A549 (cell line): ENCODE measurements around the gene ENPP1. TPM values are rescaled to one million over a fixed set of nuclear protein-coding genes. Genes with fewer than 3 reads are reported as not detected.

Experiments used
- ATAC-seq, 2 experiments: fragments of 200-7000 bp in 1 of 2; fragments of >200 bp in 1 of 2; cut with Nextera tagmentation in 1 of 2; cut with Tn5 transposase in 1 of 2; 3 replicates each; pipeline versions ENCODE4 v1.8.0 to v1.9.1; 2018 to 2020; ENCODE audit warnings: mild to moderate bottlenecking in 1 of 2, moderate library complexity in 1 of 2
- CTCF ChIA-PET: fragments of 300-600 bp; sonication (Branson Sonifier 250); formaldehyde crosslinking; extraction: SDS; loops from one replicate; lab custom pipeline; 2021; ENCODE audit warnings: antibody characterized with exemption, inconsistent platforms; lab: Yijun Ruan, JAX
- POLR2A ChIA-PET: fragments of 350-600 bp; formaldehyde crosslinking; extraction: SDS; loops from one replicate; lab custom pipeline; 2021; ENCODE audit warnings: antibody characterized with exemption, inconsistent platforms; lab: Yijun Ruan, JAX
- DNase-seq, 2 experiments: peaks; one replicate each; pipeline versions ENCODE4 v3.0.0 to v3.0.0-alpha.2; 2011 to 2016; ENCODE audit warnings: low read depth in 1 of 2, low spot score in 1 of 2
- FAIRE-seq: peaks from 2 replicates; lab custom pipeline; 2011; peaks lifted over from hg19 to GRCh38; lab: Jason Lieb, UNC
- H3K27ac ChIP-seq, 2 experiments: fragments of >200 bp; sonication (Bioruptor Twin); formaldehyde crosslinking; 3 replicates each; pipeline ENCODE4 v1.5.1; 2016 to 2017
- H3K4me1 ChIP-seq: fragments of >200 bp; sonication (Bioruptor Twin); formaldehyde crosslinking; 3 replicates; pipeline ENCODE4 v1.6.1; 2016
- H3K4me2 ChIP-seq: fragments of >200 bp; sonication (Bioruptor Twin); formaldehyde crosslinking; 3 replicates; pipeline ENCODE4 v1.6.1; 2016
- H3K4me3 ChIP-seq: fragments of >200 bp; sonication (Bioruptor Twin); formaldehyde crosslinking; 3 replicates; pipeline ENCODE4 v1.5.1; 2016
- H3K9me3 ChIP-seq: fragments of >200 bp; sonication (Bioruptor Twin); formaldehyde crosslinking; 3 replicates; pipeline ENCODE4 v1.6.1; 2016
- CHD2 ChIP-seq: fragments of 150-350 bp; IDR thresholded peaks from 2 replicates; pipeline ENCODE4 v1.6.1; 2014; ENCODE audit warnings: low read length; ENCODE audit not compliant: partially characterized antibody
- EP300 ChIP-seq, 2 experiments: fragments of >200 bp; sonication (Bioruptor Twin); formaldehyde crosslinking; IDR thresholded peaks; 2 replicates in 1 of 2; 3 replicates in 1 of 2; pipeline ENCODE4 v1.6.1; 2016 to 2017
- GATA3 ChIP-seq: IDR thresholded peaks from 2 replicates; pipeline ENCODE4 v1.6.1; 2012; ENCODE audit warnings: borderline replicate concordance
- HDAC2 ChIP-seq: fragments of 200-600 bp; sonication (generic); IDR thresholded peaks from 2 replicates; pipeline ENCODE4 v1.6.1; 2016
- HOXB5 ChIP-seq: fragments of 250-450 bp; sonication (Bioruptor Pico); IDR thresholded peaks from 2 replicates; pipeline ENCODE4 v1.5.0; 2020; ENCODE audit warnings: mild to moderate bottlenecking, moderate library complexity
- JUNB ChIP-seq: fragments of >200 bp; sonication (Bioruptor Twin); formaldehyde crosslinking; IDR thresholded peaks from 2 replicates; pipeline ENCODE4 v1.6.1; 2016
- KDM1A ChIP-seq: fragments of 200-600 bp; sonication (generic); IDR thresholded peaks from 2 replicates; pipeline ENCODE4 v1.6.1; 2016; ENCODE audit warnings: low read depth, mild to moderate bottlenecking
- KDM5A ChIP-seq: fragments of 200-600 bp; sonication (generic); IDR thresholded peaks from 2 replicates; pipeline ENCODE4 v1.6.1; 2016; ENCODE audit warnings: antibody characterized with exemption, mild to moderate bottlenecking
- MYC ChIP-seq: IDR thresholded peaks from 2 replicates; pipeline ENCODE4 v1.6.1; 2012; ENCODE audit warnings: mild to moderate bottlenecking, inconsistent platforms, low read length, improper control_type of control experiment, borderline replicate concordance
- NPAS2 ChIP-seq: fragments of 250-450 bp; sonication (Bioruptor Pico); IDR thresholded peaks from 2 replicates; pipeline ENCODE4 v1.8.0; 2022; ENCODE audit warnings: mild to moderate bottlenecking, moderate library complexity, borderline replicate concordance
- PHF8 ChIP-seq: fragments of 200-600 bp; sonication (generic); IDR thresholded peaks from 2 replicates; pipeline ENCODE4 v1.6.1; 2016; ENCODE audit warnings: low read depth, mild to moderate bottlenecking, antibody characterized with exemption, moderate library complexity, borderline replicate concordance
- REST ChIP-seq: fragments of 200-600 bp; sonication (generic); IDR thresholded peaks from 2 replicates; pipeline ENCODE4 v1.6.1; 2016; ENCODE audit warnings: antibody characterized with exemption, mild to moderate bottlenecking, moderate library complexity
- SMC3 ChIP-seq: fragments of >200 bp; sonication (Bioruptor Twin); formaldehyde crosslinking; IDR thresholded peaks from 3 replicates; pipeline ENCODE4 v1.6.1; 2018; ENCODE audit warnings: inconsistent platforms
- TP53 ChIP-seq: fragments of 250-450 bp; sonication (Bioruptor Pico); IDR thresholded peaks from 2 replicates; pipeline ENCODE4 v1.5.0; 2021; ENCODE audit warnings: mild to moderate bottlenecking, moderate library complexity
- ZFP36 ChIP-seq: fragments of 450-650 bp; IDR thresholded peaks from 2 replicates; pipeline ENCODE4 v1.6.1; 2014; ENCODE audit warnings: borderline replicate concordance; ENCODE audit not compliant: partially characterized antibody
- WGBS: methylation state at CpG from one replicate; pipeline ENCODE4 v1.1.6; 2017; ENCODE audit errors: missing lambda C conversion rate; 5-methylcytosine and 5-hydroxymethylcytosine counted together
- polyA plus RNA-seq, 4 experiments: library from polyadenylated mRNA; depleted of rRNA in 3 of 4; stranded (reverse); fragments of >200 nt; fragmentation: RNase III in 1 of 4; extraction: RNeasy Plus Mini Kit Qiagen cat#74134 plus additional on column Dnase treatment in 1 of 4; gene quantifications; 2 replicates in 3 of 4; 3 replicates in 1 of 4; pipeline ENCODE4 v1.2.3, GENCODE V29; 2011 to 2017
- TF ChIP-seq, protein P1 (sequence below): IDR thresholded peaks from 2 replicates; pipeline ENCODE4 v1.6.1; 2012; ENCODE audit warnings: low read depth, borderline replicate concordance
- TF ChIP-seq, protein P2 (sequence below): fragments of 450-650 bp; IDR thresholded peaks from 2 replicates; pipeline ENCODE4 v1.6.1; 2014; ENCODE audit warnings: antibody characterized with exemption
- TF ChIP-seq, protein P3 (sequence below): fragments of >200 bp; sonication (Bioruptor Twin); formaldehyde crosslinking; IDR thresholded peaks from 3 replicates; pipeline ENCODE4 v1.6.1; 2016
- TF ChIP-seq, protein P4 (sequence below): fragments of >200 bp; sonication (Bioruptor Twin); formaldehyde crosslinking; IDR thresholded peaks from 2 replicates; pipeline ENCODE4 v1.6.1; 2016

The ENPP1 gene
- polyA plus RNA-seq, 2 of the 4 experiments (the other 2 are of a cell fraction), result 0.97 to 5.3 TPM

DNA sequence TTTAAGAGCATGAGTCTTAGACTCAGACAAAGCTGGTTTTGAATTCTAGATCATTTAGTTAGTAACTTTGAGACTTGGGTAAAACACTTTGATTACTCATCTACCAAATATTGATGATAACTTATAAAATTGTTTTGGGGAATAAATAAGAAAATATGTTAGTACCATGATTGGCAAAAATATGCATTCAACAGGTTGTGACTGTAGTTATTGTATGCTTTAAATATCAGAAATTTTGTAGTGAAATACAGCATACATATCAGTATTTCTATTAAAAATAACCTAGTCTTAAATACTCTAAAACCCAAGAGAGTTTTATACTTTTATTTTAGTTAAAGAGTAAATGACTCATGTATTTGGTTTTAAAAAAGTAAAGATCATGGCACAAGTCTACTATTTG lies 68.7 kb downstream of the ENPP1 start:
- ATAC-seq, result no peak
- ChIA-PET POLR2A (no interaction called here), CTCF (no interaction called here)
- TF ChIP-seq TP53 (CRISPR knock-in tag) (no peak), EP300 (IDR thresholded peaks at IDR 0.05) (no peak), JUNB (no peak), CHD2 (no peak), REST (no peak), ZFP36 (no peak), MYC (no peak), NPAS2 (no peak)
- H3K4me2 ChIP-seq, result no peak overlapping the region
- H3K9me3 ChIP-seq, result no peaks in the 10 kb centered on the region
- no peaks in the 10 kb centered on the region for H3K4me1 ChIP-seq
- no peak overlapping the region for H3K4me3 ChIP-seq
- no peak overlapping the region for H3K27ac ChIP-seq
- DNase-seq, result no peak
- no peak for FAIRE-seq

DNA sequence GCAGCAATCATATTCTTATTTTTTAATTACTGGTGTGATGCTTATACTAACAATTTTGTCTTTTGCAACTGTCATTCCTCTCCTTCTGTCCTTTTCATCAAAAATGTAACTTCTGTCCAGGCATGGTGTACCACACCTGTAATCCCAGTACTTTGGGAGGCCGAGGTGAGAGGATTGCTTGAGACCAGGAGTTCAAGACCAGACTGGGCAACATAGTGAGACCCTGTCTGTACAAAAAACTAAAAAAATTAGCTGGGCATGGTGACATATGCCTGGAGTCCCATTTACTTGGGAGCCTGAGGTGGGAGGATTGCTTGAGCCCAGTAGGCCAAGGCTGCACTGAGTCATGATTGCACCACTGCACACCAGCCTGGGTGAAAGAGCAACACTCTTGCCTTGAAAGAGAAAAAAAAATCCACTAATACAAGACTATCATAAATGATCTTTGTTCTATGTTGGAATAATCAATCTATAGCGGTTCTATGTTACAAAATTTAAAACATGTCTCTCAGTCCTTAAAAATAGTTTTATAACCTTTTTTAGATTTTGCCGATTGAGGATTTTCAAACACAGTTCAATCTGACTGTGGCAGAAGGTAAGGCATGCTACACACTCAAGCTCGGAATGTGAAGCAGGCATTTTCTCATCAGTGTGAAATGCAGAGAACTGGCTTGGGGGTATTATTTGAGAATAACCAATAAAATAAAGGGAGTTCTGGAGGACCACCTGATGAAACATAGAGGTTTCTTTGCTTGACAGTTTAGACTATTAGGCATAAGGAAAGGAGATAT lies 70.4 kb downstream of the ENPP1 start:
- no peak for FAIRE-seq
- DNase-seq, result no peak
- POLR2A ChIA-PET, result no interaction called here
- H3K27ac ChIP-seq, result no peak overlapping the region
- H3K4me1 ChIP-seq, result no peaks in the 10 kb centered on the region
- WGBS, result 81% methylated on average over 4 of the region's 4 CpGs
- no peaks in the 10 kb centered on the region for H3K9me3 ChIP-seq
- no peak overlapping the region for H3K4me2 ChIP-seq
- no peak for TF ChIP-seq HDAC2
- no peak for TF ChIP-seq GATA3
- no peak for TF ChIP-seq HOXB5 (CRISPR knock-in tag)
- TF ChIP-seq, all 56 proteins: peak for 0
- no peak overlapping the region for H3K4me3 ChIP-seq
- ATAC-seq, result no peak
- CTCF ChIA-PET, result no interaction called here

GRCh38 chr6:131883016-131883415 lies 75.2 kb downstream of the ENPP1 start:
- Histone ChIP-seq H3K27ac (no peak overlapping the region), H3K9me3 (no peaks in the 10 kb centered on the region), H3K4me2 (no peak overlapping the region), H3K4me1 (no peaks in the 10 kb centered on the region), H3K4me3 (no peak overlapping the region)
- no peak for ATAC-seq
- no peak for DNase-seq
- WGBS, result 94% methylated on average over 2 of the region's 2 CpGs
- TF ChIP-seq, protein P1, sequence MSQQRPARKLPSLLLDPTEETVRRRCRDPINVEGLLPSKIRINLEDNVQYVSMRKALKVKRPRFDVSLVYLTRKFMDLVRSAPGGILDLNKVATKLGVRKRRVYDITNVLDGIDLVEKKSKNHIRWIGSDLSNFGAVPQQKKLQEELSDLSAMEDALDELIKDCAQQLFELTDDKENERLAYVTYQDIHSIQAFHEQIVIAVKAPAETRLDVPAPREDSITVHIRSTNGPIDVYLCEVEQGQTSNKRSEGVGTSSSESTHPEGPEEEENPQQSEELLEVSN, result no peak
- TF ChIP-seq CHD2 (no peak), KDM1A (no peak), HDAC2 (no peak), GATA3 (no peak), PHF8 (no peak), SMC3 (no peak), KDM5A (no peak)
- TF ChIP-seq, protein P2, sequence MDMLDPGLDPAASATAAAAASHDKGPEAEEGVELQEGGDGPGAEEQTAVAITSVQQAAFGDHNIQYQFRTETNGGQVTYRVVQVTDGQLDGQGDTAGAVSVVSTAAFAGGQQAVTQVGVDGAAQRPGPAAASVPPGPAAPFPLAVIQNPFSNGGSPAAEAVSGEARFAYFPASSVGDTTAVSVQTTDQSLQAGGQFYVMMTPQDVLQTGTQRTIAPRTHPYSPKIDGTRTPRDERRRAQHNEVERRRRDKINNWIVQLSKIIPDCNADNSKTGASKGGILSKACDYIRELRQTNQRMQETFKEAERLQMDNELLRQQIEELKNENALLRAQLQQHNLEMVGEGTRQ, result no peak
- TF ChIP-seq, protein P3, sequence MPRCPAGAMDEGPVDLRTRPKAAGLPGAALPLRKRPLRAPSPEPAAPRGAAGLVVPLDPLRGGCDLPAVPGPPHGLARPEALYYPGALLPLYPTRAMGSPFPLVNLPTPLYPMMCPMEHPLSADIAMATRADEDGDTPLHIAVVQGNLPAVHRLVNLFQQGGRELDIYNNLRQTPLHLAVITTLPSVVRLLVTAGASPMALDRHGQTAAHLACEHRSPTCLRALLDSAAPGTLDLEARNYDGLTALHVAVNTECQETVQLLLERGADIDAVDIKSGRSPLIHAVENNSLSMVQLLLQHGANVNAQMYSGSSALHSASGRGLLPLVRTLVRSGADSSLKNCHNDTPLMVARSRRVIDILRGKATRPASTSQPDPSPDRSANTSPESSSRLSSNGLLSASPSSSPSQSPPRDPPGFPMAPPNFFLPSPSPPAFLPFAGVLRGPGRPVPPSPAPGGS, result no peak
- TF ChIP-seq, protein P4, sequence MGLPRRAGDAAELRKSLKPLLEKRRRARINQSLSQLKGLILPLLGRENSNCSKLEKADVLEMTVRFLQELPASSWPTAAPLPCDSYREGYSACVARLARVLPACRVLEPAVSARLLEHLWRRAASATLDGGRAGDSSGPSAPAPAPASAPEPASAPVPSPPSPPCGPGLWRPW, result no peak
- POLR2A ChIA-PET, result no interaction called here
- CTCF ChIA-PET, result interaction anchor here (0.7 kb wide), 1 partner anchor 39 kb away, joined by 3 read pairs; no protein-coding TSS in a partner anchor
- no peak for FAIRE-seq
